ENCODE measurements around the gene ZMYM5.
"Not testable (repeated sequence)": the region's sequence is repeated elsewhere in the genome, so short reads cannot be mapped to it uniquely, and the experiment has no call there.

Gene ZMYM5

GRCh38 chr13:19781526-19781925 lies 81.9 kb downstream of the ZMYM5 start:
- H3K27ac ChIP-seq (ENCODE audit: low read depth, low read length): peak overlapping the region; percentile 92
- WGBS (ENCODE audit: extremely low coverage, insufficient coverage, insufficient read length): no CpG with 5 or more reads among the region's 9 CpGs

GRCh38 chr13:19780753-19781418 lies 82.6 kb downstream of the ZMYM5 start:
- peak overlapping the region; percentile 70 for H3K27ac ChIP-seq (ENCODE audit: low read depth, low read length)
- not testable (repeated sequence) for H3K23ac ChIP-seq (ENCODE audit: low read length); H2BK12ac ChIP-seq (ENCODE audit: low read length); H3K9ac ChIP-seq (ENCODE audit: low read length); H3K4me1 ChIP-seq (ENCODE audit: control insufficient read depth in 1 of 2, insufficient read depth in 2 of 2, low read length in 2 of 2); H2AK5ac ChIP-seq (ENCODE audit: low read length); H3K14ac ChIP-seq (ENCODE audit: low read length); H3K4me3 ChIP-seq (ENCODE audit: low read depth, low read length); H4K8ac ChIP-seq (ENCODE audit: low read depth, low read length); H3K9me3 ChIP-seq (ENCODE audit: insufficient read depth, low read depth, low read length); H3K27me3 ChIP-seq (ENCODE audit: insufficient read depth, low read length); H4K12ac ChIP-seq (ENCODE audit: low read depth, low read length); H3K18ac ChIP-seq (ENCODE audit: low read length); H2AFZ ChIP-seq (ENCODE audit: insufficient read depth, low read length, poor library complexity); H4K91ac ChIP-seq (ENCODE audit: low read depth, low read length)
- peak overlapping the region; percentile 54 for H3K4me2 ChIP-seq (ENCODE audit: low read length)
- peak overlapping the region; percentile 31 for H2BK120ac ChIP-seq (ENCODE audit: insufficient read depth, low read length, poor library complexity)
- H3K79me2 ChIP-seq (ENCODE audit: control insufficient read depth, insufficient read depth, low read length, poor library complexity): peaks cover 22% of the 10 kb centered on the region
- H3K36me3 ChIP-seq (ENCODE audit: control insufficient read depth in 1 of 2, insufficient read depth in 2 of 2, low read length in 2 of 2): peaks cover 10 to 12% of the 10 kb centered on the region in 2 experiments
- peak; percentile 62 to 78 for DNase-seq
- no CpG with 5 or more reads among the region's 22 CpGs for WGBS (ENCODE audit: extremely low coverage, insufficient coverage, insufficient read length)
- peak overlapping the region; percentile 52 for H2BK5ac ChIP-seq (ENCODE audit: low read depth, low read length, poor library complexity)
- H3K4ac ChIP-seq (ENCODE audit: low read depth, low read length): peak overlapping the region; percentile 97
- H3K79me1 ChIP-seq (ENCODE audit: low read length): peaks cover 12% of the 10 kb centered on the region

More at GRCh38 chr13:19781526-19781925, 81.9 kb downstream of the ZMYM5 start:
- Histone ChIP-seq H3K4me3 (ENCODE audit: low read depth, low read length) (peak overlapping the region; percentile 95), H3K9me3 (ENCODE audit: insufficient read depth, low read depth, low read length) (no peaks in the 10 kb centered on the region), H3K4me1 (ENCODE audit: control insufficient read depth in 1 of 2, insufficient read depth in 2 of 2, low read length in 2 of 2) (peaks cover 0 to 2% of the 10 kb centered on the region in 2 experiments), H3K14ac (ENCODE audit: low read length) (peak overlapping the region; percentile 94), H4K91ac (ENCODE audit: low read depth, low read length) (no peak overlapping the region), H2AFZ (ENCODE audit: insufficient read depth, low read length, poor library complexity) (no peak overlapping the region), H3K9ac (ENCODE audit: low read length) (peak overlapping the region; percentile 90), H2BK120ac (ENCODE audit: insufficient read depth, low read length, poor library complexity) (no peak overlapping the region), H3K18ac (ENCODE audit: low read length) (peak overlapping the region; percentile 95), H3K79me2 (ENCODE audit: control insufficient read depth, insufficient read depth, low read length, poor library complexity) (peaks cover 19% of the 10 kb centered on the region), H3K4ac (ENCODE audit: low read depth, low read length) (peak overlapping the region; percentile 99), H2BK12ac (ENCODE audit: low read length) (no peak overlapping the region), H3K79me1 (ENCODE audit: low read length) (peaks cover 12% of the 10 kb centered on the region), H4K12ac (ENCODE audit: low read depth, low read length) (no peak overlapping the region), H3K4me2 (ENCODE audit: low read length) (peak overlapping the region; percentile 66), H2BK5ac (ENCODE audit: low read depth, low read length, poor library complexity) (no peak overlapping the region), H3K23ac (ENCODE audit: low read length) (no peak overlapping the region), H2AK5ac (ENCODE audit: low read length) (no peak overlapping the region), H3K36me3 (ENCODE audit: control insufficient read depth in 1 of 2, insufficient read depth in 2 of 2, low read length in 2 of 2) (peaks cover 8 to 9% of the 10 kb centered on the region in 2 experiments), H3K27me3 (ENCODE audit: insufficient read depth, low read length) (no peaks in the 10 kb centered on the region), H4K8ac (ENCODE audit: low read depth, low read length) (no peak overlapping the region)
- DNase-seq: peak in 1 of 2 donors; percentile 27
